ENCODE results near the gene NR4A3.

Gene NR4A3

GRCh38 chr9:99894826-99895225 is 73.1 kb downstream of the NR4A3 start:
- Mint-ChIP-seq H3K36me3 (no peaks in the 10 kb centered on the region), H3K27me3 (peaks cover 16 to 24% of the 10 kb centered on the region in 2 donors), H3K9me3 (no peaks in the 10 kb centered on the region), H3K27ac (no peak overlapping the region), H3K4me1 (peaks cover 0 to 5% of the 10 kb centered on the region in 2 donors), H3K4me3 (no peak overlapping the region)
- ATAC-seq (replicated peaks) = no peak
- DNase-seq = no peak

GRCh38 chr9:99895510-99895909 is 73.8 kb downstream of the NR4A3 start:
- H3K4me1 Mint-ChIP-seq = peaks cover 0 to 5% of the 10 kb centered on the region in 2 donors

GRCh38 chr9:99896119-99896518 is 74.4 kb downstream of the NR4A3 start:
- H3K9me3 Mint-ChIP-seq = no peaks in the 10 kb centered on the region
- DNase-seq = no peak
- H3K36me3 Mint-ChIP-seq = no peaks in the 10 kb centered on the region

More at GRCh38 chr9:99895510-99895909, 73.8 kb downstream of the NR4A3 start:
- Mint-ChIP-seq H3K27ac (no peak overlapping the region), H3K27me3 (peaks cover 17 to 20% of the 10 kb centered on the region in 2 donors), H3K4me3 (no peak overlapping the region), H3K9me3 (no peaks in the 10 kb centered on the region), H3K36me3 (no peaks in the 10 kb centered on the region)
- DNase-seq = no peak
- ATAC-seq (replicated peaks) = no peak

GRCh38 chr9:99903393-99903792 is 81.7 kb downstream of the NR4A3 start:
- Mint-ChIP-seq H3K4me1 (peaks cover 16 to 23% of the 10 kb centered on the region in 2 donors), H3K4me3 (no peak overlapping the region), H3K27me3 (peaks cover 6 to 11% of the 10 kb centered on the region in 2 donors), H3K9me3 (peaks cover 5 to 10% of the 10 kb centered on the region in 2 donors), H3K27ac (no peak overlapping the region), H3K36me3 (peaks cover 3 to 8% of the 10 kb centered on the region in 2 donors)
- ATAC-seq (replicated peaks) = no peak
- DNase-seq = no peak

More at GRCh38 chr9:99896119-99896518, 74.4 kb downstream of the NR4A3 start:
- peaks cover 0 to 5% of the 10 kb centered on the region in 2 donors for H3K4me1 Mint-ChIP-seq
- H3K27me3 Mint-ChIP-seq = peaks cover 19 to 22% of the 10 kb centered on the region in 2 donors
- no peak overlapping the region for H3K4me3 Mint-ChIP-seq
- no peak overlapping the region for H3K27ac Mint-ChIP-seq
- ATAC-seq (replicated peaks) = no peak

- H3K4me3 Mint-ChIP-seq = peak overlapping the region; percentile 93
- no peak for DNase-seq
Observed at GRCh38 chr9:99905833-99906402, 84.2 kb downstream of the NR4A3 start.

GRCh38 chr9:99906403-99907207 is 84.9 kb downstream of the NR4A3 start, which contains the start of gene STX17:
Gene STX17, plus strand, starts transcription at chr9:99906654. Its CDS starts 8,586 bp downstream, at chr9:99915240.
- H3K27ac Mint-ChIP-seq = peak within 1 kb of the TSS; percentile 98
- peaks cover 5 to 10% of the 10 kb centered on the region in 2 donors for H3K9me3 Mint-ChIP-seq
- DNase-seq = peak; percentile 72
- peak; percentile 92 to 93 for ATAC-seq (replicated peaks)
- peaks cover 0 to 11% of the 10 kb centered on the region in 2 donors for H3K27me3 Mint-ChIP-seq
- H3K36me3 Mint-ChIP-seq = peaks cover 6 to 11% of the 10 kb centered on the region in 2 donors
- peak within 1 kb of the TSS; percentile 93 for H3K4me3 Mint-ChIP-seq
- H3K4me1 Mint-ChIP-seq = peaks cover 17 to 27% of the 10 kb centered on the region in 2 donors

More at GRCh38 chr9:99905833-99906402, 84.2 kb downstream of the NR4A3 start:
- Mint-ChIP-seq H3K27me3 (peaks cover under 1 to 11% of the 10 kb centered on the region in 2 donors), H3K27ac (peak overlapping the region; percentile 86), H3K4me1 (peaks cover 17 to 27% of the 10 kb centered on the region in 2 donors), H3K36me3 (peaks cover 3 to 8% of the 10 kb centered on the region in 2 donors), H3K9me3 (peaks cover 5 to 10% of the 10 kb centered on the region in 2 donors)
- ATAC-seq (replicated peaks) = no peak

GRCh38 chr9:99907208-99907532 is 85.5 kb downstream of the NR4A3 start:
- DNase-seq (no peak), ATAC-seq (replicated peaks) (no peak)
- H3K4me1 Mint-ChIP-seq = peaks cover 17 to 27% of the 10 kb centered on the region in 2 donors
- H3K27me3 Mint-ChIP-seq = peaks cover 0 to 9% of the 10 kb centered on the region in 2 donors
- H3K36me3 Mint-ChIP-seq = peaks cover 8 to 12% of the 10 kb centered on the region in 2 donors
- H3K9me3 Mint-ChIP-seq = peaks cover 5 to 9% of the 10 kb centered on the region in 2 donors
- peak overlapping the region; percentile 93 for H3K4me3 Mint-ChIP-seq
- H3K27ac Mint-ChIP-seq = peak overlapping the region; percentile 98

GRCh38 chr9:99911600-99911999 is 89.9 kb downstream of the NR4A3 start:
- H3K36me3 Mint-ChIP-seq = peaks cover 5% of the 10 kb centered on the region in 2 donors
- no peaks in the 10 kb centered on the region for H3K9me3 Mint-ChIP-seq
- ATAC-seq (replicated peaks) (no peak), DNase-seq (no peak)
- H3K27me3 Mint-ChIP-seq = no peaks in the 10 kb centered on the region
- no peak overlapping the region for H3K27ac Mint-ChIP-seq
- H3K4me1 Mint-ChIP-seq = peaks cover 9 to 12% of the 10 kb centered on the region in 2 donors
- H3K4me3 Mint-ChIP-seq = no peak overlapping the region

Measured in stimulated activated naive B cell treated with anti-CD40 and anti-IgM and Interleukin-4, amounts not matched to agents 10 μg/mL and 1 μg/mL and 100 μg/mL, for 72 hours (primary cell).